BLaER1 (cell line): ENCODE results near the gene CCN2.

Experiments used
- H3K27ac ChIP-seq: shearing (Covaris generic); formaldehyde crosslinking; 2 replicates; pipeline ENCODE4 v1.8.1; 2022
- H3K27me3 ChIP-seq: shearing (Covaris generic); formaldehyde crosslinking; 2 replicates; pipeline ENCODE4 v1.8.1; 2022
- H3K36me3 ChIP-seq: shearing (Covaris generic); formaldehyde crosslinking; 2 replicates; pipeline ENCODE4 v1.8.1; 2022
- H3K4me1 ChIP-seq: shearing (Covaris generic); formaldehyde crosslinking; 2 replicates; pipeline ENCODE4 v1.8.1; 2022
- H3K4me2 ChIP-seq: shearing (Covaris generic); formaldehyde crosslinking; 2 replicates; pipeline ENCODE4 v1.8.1; 2022
- H3K4me3 ChIP-seq: shearing (Covaris generic); formaldehyde crosslinking; 2 replicates; pipeline ENCODE4 v1.8.1; 2022
- H3K9ac ChIP-seq: shearing (Covaris generic); formaldehyde crosslinking; 2 replicates; pipeline ENCODE4 v1.8.1; 2022
- H3K9me3 ChIP-seq: shearing (Covaris generic); formaldehyde crosslinking; 2 replicates; pipeline ENCODE4 v1.8.1; 2022
- H4K20me1 ChIP-seq: shearing (Covaris generic); formaldehyde crosslinking; 2 replicates; pipeline ENCODE4 v1.8.1; 2022
- Cebpa-rat ChIP-seq: shearing (Covaris generic); IDR thresholded peaks from 2 replicates; pipeline ENCODE4 v1.8.1; 2022

CCN2 gene

DNA sequence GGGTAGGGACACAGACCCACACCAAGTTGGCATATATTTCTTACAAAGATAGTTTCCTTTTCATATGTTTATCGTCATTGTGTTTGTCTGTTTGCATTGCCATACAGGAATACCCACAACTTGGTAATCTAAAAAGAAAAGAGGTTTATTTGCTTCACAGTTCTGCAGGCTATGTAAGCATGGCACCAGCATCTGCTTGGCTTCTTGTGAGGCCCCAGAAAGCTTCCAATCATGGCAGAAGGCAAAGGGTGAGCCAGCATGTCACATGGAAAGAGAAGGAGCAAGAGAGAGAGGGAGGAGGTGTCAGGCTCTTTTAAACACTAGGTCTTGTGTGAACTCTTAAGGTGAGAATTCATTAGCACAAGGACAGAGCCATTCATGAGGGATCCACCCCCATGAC is 52.5 kb downstream of the CCN2 start:
- Histone ChIP-seq H3K27me3 (no peaks in the 10 kb centered on the region), H3K27ac (no peak overlapping the region), H3K9me3 (peaks cover 22% of the 10 kb centered on the region), H3K4me2 (no peak overlapping the region), H3K36me3 (no peaks in the 10 kb centered on the region), H4K20me1 (no peaks in the 10 kb centered on the region), H3K9ac (no peak overlapping the region), H3K4me3 (no peak overlapping the region), H3K4me1 (peaks cover 6% of the 10 kb centered on the region; the same call in 1 of the 2 replicates)
- no peak for TF ChIP-seq Cebpa-rat
